ENCODE results near the gene APBB2.

DNA sequence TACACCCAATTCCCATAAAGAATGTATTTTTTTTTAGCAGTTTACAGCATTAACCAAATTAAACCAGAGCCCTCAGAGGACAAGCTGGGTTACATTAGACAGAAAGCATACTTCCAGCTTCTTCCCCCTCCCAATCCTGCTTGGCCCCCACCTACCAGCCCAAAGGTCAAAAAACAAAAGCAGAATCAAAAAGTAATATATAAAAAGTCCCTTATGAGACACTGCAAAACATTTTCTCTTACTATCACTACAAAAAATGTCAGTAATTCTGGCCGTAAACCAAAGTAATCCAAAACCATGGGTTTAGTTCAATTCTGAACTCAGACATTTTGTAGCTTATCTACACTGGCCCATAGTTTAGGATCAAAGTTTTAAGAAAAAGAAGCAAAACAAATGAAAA is 38.0 kb downstream of the APBB2 start:
- TF ChIP-seq CTCF (IDR thresholded peaks at IDR 0.05) (no peak), POLR2A (IDR thresholded peaks at IDR 0.05) (no peak)
